EL (cell line): ENCODE results near the gene BCORL1.

Source experiments
- DNase-seq: peaks from one replicate; pipeline ENCODE4 v3.0.0-alpha.2; 2016

BCORL1 gene, protein sequence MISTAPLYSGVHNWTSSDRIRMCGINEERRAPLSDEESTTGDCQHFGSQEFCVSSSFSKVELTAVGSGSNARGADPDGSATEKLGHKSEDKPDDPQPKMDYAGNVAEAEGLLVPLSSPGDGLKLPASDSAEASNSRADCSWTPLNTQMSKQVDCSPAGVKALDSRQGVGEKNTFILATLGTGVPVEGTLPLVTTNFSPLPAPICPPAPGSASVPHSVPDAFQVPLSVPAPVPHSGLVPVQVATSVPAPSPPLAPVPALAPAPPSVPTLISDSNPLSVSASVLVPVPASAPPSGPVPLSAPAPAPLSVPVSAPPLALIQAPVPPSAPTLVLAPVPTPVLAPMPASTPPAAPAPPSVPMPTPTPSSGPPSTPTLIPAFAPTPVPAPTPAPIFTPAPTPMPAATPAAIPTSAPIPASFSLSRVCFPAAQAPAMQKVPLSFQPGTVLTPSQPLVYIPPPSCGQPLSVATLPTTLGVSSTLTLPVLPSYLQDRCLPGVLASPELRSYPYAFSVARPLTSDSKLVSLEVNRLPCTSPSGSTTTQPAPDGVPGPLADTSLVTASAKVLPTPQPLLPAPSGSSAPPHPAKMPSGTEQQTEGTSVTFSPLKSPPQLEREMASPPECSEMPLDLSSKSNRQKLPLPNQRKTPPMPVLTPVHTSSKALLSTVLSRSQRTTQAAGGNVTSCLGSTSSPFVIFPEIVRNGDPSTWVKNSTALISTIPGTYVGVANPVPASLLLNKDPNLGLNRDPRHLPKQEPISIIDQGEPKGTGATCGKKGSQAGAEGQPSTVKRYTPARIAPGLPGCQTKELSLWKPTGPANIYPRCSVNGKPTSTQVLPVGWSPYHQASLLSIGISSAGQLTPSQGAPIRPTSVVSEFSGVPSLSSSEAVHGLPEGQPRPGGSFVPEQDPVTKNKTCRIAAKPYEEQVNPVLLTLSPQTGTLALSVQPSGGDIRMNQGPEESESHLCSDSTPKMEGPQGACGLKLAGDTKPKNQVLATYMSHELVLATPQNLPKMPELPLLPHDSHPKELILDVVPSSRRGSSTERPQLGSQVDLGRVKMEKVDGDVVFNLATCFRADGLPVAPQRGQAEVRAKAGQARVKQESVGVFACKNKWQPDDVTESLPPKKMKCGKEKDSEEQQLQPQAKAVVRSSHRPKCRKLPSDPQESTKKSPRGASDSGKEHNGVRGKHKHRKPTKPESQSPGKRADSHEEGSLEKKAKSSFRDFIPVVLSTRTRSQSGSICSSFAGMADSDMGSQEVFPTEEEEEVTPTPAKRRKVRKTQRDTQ (N-terminal part only)

DNA sequence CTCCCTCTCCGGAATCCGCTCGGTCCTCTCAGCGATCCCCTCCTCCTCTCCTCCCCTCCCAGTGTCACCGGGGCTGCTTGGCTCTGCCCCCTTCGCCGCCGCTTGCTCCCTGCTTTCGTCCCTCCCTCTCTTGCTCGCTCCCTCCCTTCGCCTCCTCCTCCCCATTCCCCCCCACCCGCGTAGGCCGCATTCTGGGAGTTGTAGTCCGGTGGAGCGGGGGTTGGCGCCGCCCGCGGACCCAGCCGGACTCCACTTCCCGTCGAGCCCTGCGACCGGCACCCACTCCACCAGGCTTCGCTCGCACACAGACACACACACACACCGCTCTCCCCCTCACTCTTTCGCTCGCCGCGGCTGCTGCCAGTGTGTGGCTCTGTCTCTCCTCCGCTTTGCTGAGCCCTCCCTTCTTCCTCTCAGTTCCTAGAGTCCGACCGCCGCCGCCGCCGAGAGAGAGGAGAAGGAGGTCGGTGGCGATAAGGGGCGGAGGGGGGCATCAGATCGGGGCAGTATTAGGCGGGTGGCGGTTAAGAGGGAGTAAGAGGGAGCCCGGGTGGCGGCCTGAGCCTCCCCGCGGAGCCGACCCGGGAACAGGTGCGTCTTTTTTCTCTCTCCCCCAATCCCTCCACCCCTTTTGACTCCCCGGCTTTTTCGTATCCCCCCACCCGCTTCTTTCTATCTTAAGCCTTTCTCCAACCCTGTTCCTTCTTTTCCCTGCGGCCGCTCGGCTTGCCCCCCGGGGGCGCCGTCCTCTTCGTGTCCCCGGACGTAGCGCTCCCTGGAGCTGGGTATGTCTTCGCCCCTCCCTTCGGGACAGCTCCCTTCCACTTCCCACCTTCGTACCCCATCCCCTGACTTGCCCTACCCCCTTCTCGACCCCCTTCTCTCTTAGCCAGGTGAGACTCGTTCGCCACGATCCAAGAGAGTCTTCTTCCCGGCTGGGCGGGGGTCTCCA lies at the start of gene BCORL1:
Gene BCORL1, plus strand, starts transcription at position 336 of the 952 bp plus-strand sequence. CDS start 22,597 bp downstream, outside the sequence.
- DNase-seq = peak; percentile 92

- DNase-seq = no peak
These were observed 49.6 kb upstream of the BCORL1 start for GRCh38 chrX:129932821-129933321.

DNA sequence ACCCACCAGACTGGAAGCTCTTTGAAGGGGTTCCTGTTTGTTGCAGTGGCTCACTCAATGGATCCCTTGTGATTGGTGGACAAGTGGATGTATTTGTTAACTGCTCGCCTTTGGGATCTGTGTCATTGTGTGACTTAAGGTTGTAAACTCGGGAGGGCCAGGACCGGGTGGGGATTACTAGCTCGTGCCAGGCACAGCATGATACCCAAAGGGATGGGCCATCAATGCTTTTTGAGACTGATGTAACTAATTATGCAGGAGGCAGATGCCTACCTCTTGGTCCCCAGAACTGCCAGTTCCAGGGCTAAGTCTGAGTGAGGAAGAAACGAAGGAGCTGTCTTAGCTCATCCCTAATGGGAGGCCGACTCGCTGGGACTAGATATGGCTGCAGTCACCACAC lies 48.7 kb upstream of the BCORL1 start:
- no peak for DNase-seq

GRCh38 chrX:129934461-129934860 lies 48.0 kb upstream of the BCORL1 start:
- no peak for DNase-seq

GRCh38 chrX:129934952-129935351 lies 47.5 kb upstream of the BCORL1 start:
- no peak for DNase-seq

GRCh38 chrX:129938081-129938480 lies 44.4 kb upstream of the BCORL1 start:
- no peak for DNase-seq

- no peak for DNase-seq
These were observed 42.4 kb upstream of the BCORL1 start for GRCh38 chrX:129939986-129940385.

DNA sequence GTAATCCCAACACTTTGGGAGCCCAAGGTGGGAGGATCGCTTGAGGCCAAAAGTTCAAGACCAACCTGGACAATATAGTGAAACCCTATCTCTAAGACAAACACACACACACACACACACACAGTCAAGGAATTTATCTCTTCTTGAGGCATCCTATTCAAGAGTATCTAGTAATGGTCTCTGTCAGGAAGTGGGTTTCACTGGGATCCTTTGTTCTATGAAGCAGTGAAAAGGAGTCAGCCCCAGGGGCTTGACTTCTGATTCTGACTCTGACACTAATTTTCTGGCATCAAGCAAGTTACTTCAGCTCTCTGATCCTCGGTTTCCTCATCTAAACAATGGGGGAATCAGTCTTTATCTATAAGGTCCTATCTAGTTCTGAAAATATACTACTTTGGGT lies 41.7 kb upstream of the BCORL1 start:
- DNase-seq = no peak

GRCh38 chrX:129945131-129945530 lies 37.3 kb upstream of the BCORL1 start:
- peak; percentile 56 for DNase-seq

DNA sequence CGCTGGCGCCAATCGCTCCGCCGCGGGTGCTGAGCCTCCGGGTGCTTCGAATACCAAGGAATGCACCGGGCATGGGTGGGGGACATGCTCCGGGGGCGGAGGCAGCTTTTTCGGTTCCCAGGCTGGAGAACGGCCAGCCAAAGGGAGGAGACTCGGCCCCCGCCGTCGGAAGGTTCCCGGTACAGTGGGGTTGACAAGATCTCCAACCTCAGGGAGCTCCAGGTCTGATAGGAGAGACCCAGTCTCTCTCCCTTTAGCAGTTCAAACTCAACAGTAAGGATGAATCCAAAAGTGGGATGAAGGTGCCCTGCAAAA lies 29.1 kb upstream of the BCORL1 start:
- no peak for DNase-seq

DNA sequence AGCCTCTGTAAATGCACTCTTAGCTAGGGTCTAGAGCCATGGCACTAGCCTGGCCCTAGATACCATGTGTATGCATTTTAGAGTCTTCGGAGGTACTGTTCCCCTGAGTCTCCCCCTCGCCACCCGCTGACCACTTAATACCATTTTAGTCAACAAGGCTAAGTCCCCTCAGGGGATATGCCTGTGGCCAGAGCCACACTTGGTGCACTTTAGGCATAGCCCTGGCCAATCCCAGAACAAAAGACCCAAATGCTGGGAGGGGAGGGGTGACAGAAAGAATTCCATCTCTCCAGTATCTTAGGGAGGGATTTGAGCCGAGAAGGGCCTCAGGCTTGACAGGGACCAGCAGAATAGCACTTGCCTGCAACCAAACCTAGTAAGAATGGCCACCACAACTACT lies 28.6 kb upstream of the BCORL1 start:
- no peak for DNase-seq

GRCh38 chrX:129954804-129955203 lies 27.6 kb upstream of the BCORL1 start:
- no peak for DNase-seq

DNA sequence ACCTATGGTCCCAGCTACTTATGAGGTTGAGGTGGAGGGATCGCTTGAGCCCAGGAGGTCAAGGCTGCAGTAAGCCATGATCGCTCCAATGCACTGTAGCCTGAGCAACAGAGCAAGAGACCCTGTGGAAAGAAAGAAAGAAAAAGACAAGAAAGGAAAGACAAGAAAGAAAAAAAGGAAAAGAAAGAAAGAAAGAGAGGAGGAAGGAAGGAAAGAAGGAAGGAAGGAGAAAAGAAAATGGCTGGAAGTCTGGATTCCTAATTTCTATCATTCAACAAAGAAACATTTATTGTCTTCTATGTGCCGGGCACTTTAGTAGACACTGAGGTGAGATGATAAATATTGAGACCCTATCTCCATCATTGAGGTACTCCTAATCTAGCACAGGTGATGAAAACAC lies 26.8 kb upstream of the BCORL1 start:
- DNase-seq = no peak

GRCh38 chrX:129956145-129956544 lies 26.3 kb upstream of the BCORL1 start:
- DNase-seq = no peak

DNA sequence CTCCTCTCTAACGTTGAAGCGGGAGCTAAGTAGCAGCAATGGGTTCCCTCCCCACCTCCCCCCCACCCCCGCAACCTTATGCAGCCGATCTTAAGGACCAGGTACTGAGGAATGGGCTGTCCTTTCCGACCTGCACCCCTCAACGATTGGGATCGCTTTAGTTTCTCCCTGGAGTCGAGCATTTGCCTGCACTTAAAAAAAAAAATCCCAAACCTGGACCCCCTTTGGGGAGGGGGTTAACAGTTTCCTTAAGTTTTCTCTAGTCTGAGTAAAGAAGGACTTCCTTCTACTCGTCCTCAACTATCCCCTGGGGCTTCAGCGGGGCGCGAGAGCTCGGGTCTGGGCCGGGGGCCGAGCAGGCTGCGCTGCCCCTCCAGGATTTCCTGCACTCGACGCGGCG lies 25.7 kb upstream of the BCORL1 start:
- no peak for DNase-seq

DNA sequence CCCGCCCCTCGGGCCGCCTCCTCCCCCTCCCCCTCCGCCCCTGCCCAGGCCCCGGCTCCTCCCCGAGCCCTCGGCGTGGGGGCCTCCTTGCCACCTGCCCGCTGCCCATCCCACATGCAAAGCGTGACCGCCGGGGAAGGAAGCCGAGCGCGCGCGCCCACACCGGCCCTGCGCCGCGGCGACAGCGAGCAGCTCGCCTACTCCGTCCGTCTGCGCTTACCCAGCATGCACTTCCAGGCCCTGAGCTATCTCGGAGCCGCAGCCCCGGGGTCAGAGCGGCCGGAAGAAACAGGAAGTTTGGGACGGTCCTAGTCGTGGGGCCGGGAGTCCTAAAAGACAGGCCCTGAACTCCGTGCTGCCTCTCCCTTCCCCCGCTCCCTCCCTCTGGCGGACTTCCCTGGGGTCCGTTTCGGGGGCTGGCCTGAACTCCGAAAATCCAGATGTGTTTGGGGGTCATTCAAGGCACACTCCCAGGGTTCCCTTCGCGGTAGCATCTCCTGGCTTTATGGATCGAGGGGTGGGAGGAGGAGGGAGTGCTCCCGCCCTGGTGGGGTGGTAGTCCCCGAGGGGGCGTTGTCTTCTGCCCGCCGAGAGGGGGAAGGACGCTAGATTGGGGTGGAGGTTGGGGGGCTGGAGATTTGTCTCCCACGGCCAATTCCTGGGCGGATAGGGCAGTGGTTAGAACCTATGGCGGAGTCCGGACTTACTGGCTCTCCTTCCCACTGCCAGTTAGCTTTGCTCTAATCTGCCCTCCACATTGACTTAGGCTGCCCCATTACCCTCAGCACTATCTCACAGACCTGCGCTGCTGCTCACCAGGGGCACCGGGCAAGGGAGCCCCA lies 25.0 kb upstream of the BCORL1 start:
- DNase-seq = peak; percentile 67

GRCh38 chrX:129958083-129958465 lies 24.4 kb upstream of the BCORL1 start:
- no peak for DNase-seq

DNA sequence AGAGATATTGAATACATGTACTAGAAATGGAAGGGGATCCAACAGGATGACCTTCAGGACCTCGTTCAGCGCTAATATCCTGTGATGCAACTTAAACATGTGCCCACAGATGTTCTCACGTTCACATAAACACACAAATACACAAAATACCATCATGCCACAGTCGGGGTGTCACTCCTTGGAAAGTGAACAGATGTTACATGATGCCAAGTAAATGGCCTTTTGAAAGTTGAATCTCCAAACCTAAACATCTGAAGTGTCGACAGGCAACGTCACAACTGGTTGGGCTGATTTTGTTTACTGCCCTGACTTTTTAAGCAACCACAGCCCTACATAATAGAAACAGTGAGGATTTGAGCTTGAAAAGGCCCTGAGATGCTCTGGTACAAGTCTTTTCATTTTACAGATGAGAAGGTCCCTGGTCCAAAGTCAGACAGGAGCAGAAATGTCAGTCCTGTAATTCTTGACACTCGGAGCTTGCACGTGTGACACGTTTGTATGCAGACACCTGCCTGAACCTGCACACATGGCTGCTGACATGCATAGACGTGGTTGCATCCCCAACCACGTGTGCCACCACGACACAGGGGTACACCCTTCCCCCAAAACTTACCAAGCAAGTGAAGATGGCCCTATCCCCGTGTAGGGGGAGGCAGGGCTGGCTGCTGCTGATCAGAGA lies 23.5 kb upstream of the BCORL1 start:
- DNase-seq = no peak

DNA sequence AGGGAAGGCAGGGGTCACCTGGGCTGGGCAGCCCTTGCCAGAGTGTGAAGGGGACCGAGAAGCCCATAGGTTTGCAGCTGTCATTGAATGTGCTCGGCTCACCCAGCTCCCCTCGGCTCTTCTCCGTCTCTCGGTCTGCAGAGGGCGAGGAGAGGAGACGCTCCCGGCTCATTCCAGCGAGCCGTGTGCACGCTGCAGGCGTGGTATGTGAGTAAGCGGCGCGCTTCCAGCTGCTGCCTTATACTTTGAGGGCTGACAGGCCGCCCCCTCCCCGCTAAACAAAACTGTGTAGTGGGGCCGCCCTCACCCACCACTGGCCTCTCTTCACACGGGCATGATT lies 23.0 kb upstream of the BCORL1 start:
- peak; percentile 26 for DNase-seq
